Mesodermal cell (in vitro differentiated cells): ENCODE data around the gene HYI. TPM values are rescaled to one million over a fixed set of nuclear protein-coding genes. Genes with fewer than 3 reads are reported as not detected.
"Not testable (repeated sequence)": the region's sequence is repeated elsewhere in the genome, so short reads cannot be mapped to it uniquely, and the experiment has no call there.

Experiments used
- H3K27ac ChIP-seq: 2 replicates; pipeline ENCODE4 v1.7.0; 2013; ENCODE audit warnings: mild to moderate bottlenecking, low read depth, low read length, moderate library complexity; ENCODE audit not compliant: severe bottlenecking
- H3K36me3 ChIP-seq: 2 replicates; pipeline ENCODE4 v1.7.1; 2013; ENCODE audit warnings: mild to moderate bottlenecking, low read length, moderate library complexity; ENCODE audit not compliant: control insufficient read depth, insufficient read depth
- H3K4me1 ChIP-seq: one replicate; pipeline ENCODE4 v1.7.1; 2013; ENCODE audit warnings: mild to moderate bottlenecking, low read length; ENCODE audit not compliant: insufficient read depth, control insufficient read depth, poor library complexity, severe bottlenecking
- H3K4me3 ChIP-seq: 2 replicates; pipeline ENCODE4 v1.7.0; 2013; ENCODE audit warnings: low read length, control low read depth, mild to moderate bottlenecking; ENCODE audit not compliant: insufficient read depth, poor library complexity, severe bottlenecking; ENCODE audit errors: extremely low read depth
- H3K9me3 ChIP-seq: 2 replicates; pipeline ENCODE4 v1.7.1; 2013; ENCODE audit warnings: mild to moderate bottlenecking, low read length, moderate library complexity; ENCODE audit not compliant: control insufficient read depth
- WGBS, 2 experiments: methylation state at CpG; one replicate each; pipeline ENCODE4 v1.1.5; 2013; ENCODE audit warnings: missing lambda C conversion rate in 2 of 2; ENCODE audit not compliant: insufficient coverage in 2 of 2; 5-methylcytosine and 5-hydroxymethylcytosine counted together
- polyA plus RNA-seq, 2 experiments: library from polyadenylated mRNA; stranded (reverse); fragments of 50-300 nt; gene quantifications; one replicate each; pipeline ENCODE4 v1.2.3, GENCODE V29; 2013

The HYI gene
- 29.0 TPM for polyA plus RNA-seq (2013, experiment 1 of 2)
- 26.3 TPM for polyA plus RNA-seq (2013, experiment 2 of 2)

- Histone ChIP-seq H3K36me3 (peaks cover 42% of the 10 kb centered on the region), H3K4me3 (peak within 1 kb of the TSS; percentile 43), H3K9me3 (no peaks in the 10 kb centered on the region), H3K4me1 (peaks cover 12% of the 10 kb centered on the region), H3K27ac (peak within 1 kb of the TSS; percentile 76)
- 3 to 4% methylated on average over 33 to 67 of the region's 87 CpGs for WGBS, 2 experiments
Observed at GRCh38 chr1:43453442-43454269, at the start of gene HYI. Gene HYI, minus strand, starts transcription at chr1:43453931. Its CDS starts 138 bp downstream, at chr1:43453793.

- H3K36me3 ChIP-seq, H3K4me1 ChIP-seq, H3K4me3 ChIP-seq, H3K9me3 ChIP-seq, H3K27ac ChIP-seq: not testable (repeated sequence)
- WGBS, 2 experiments: 97 to 100% methylated on average over 8 to 11 of the region's 33 CpGs
Observed at GRCh38 chr1:43501806-43502205, 48.1 kb upstream of the HYI start.

- H3K9me3 ChIP-seq: no peaks in the 10 kb centered on the region
- H3K4me1 ChIP-seq: no peaks in the 10 kb centered on the region
Observed at GRCh38 chr1:43499898-43500297, 46.2 kb upstream of the HYI start.

GRCh38 chr1:43495204-43495603 lies 41.5 kb upstream of the HYI start:
- H3K36me3 ChIP-seq: no peaks in the 10 kb centered on the region
- 89 to 93% methylated on average over 6 to 7 of the region's 7 CpGs for WGBS, 2 experiments
- peaks cover 8% of the 10 kb centered on the region for H3K4me1 ChIP-seq
- no peak overlapping the region for H3K27ac ChIP-seq
- H3K9me3 ChIP-seq: peaks cover 14% of the 10 kb centered on the region
- H3K4me3 ChIP-seq: no peak overlapping the region

More at GRCh38 chr1:43499898-43500297, 46.2 kb upstream of the HYI start:
- Histone ChIP-seq H3K4me3 (no peak overlapping the region), H3K27ac (no peak overlapping the region), H3K36me3 (no peaks in the 10 kb centered on the region)
- 71 to 79% methylated on average over 5 of the region's 6 CpGs for WGBS, 2 experiments

- no peak overlapping the region for H3K4me3 ChIP-seq
- peak overlapping the region; percentile 66 for H3K27ac ChIP-seq
- 44% methylated on average over 7 to 9 of the region's 11 CpGs for WGBS, 2 experiments
- H3K9me3 ChIP-seq: peaks cover 14% of the 10 kb centered on the region
- peaks cover 8% of the 10 kb centered on the region for H3K4me1 ChIP-seq
- H3K36me3 ChIP-seq: no peaks in the 10 kb centered on the region
Observed at GRCh38 chr1:43493661-43494450, 40.1 kb upstream of the HYI start.

- H3K9me3 ChIP-seq: peaks cover 18% of the 10 kb centered on the region
- no peak overlapping the region for H3K4me3 ChIP-seq
- H3K27ac ChIP-seq: no peak overlapping the region
- peaks cover 8% of the 10 kb centered on the region for H3K4me1 ChIP-seq
- H3K36me3 ChIP-seq: no peaks in the 10 kb centered on the region
- WGBS, 2 experiments: 92 to 100% methylated on average over 2 of the region's 2 CpGs
Observed at GRCh38 chr1:43492826-43493225, 39.1 kb upstream of the HYI start.

- H3K27ac ChIP-seq: no peak overlapping the region
- H3K4me3 ChIP-seq: no peak overlapping the region
- no peaks in the 10 kb centered on the region for H3K36me3 ChIP-seq
- WGBS, 2 experiments: 71 to 86% methylated on average over 1 of the region's 1 CpG
- peaks cover 21% of the 10 kb centered on the region for H3K9me3 ChIP-seq
- H3K4me1 ChIP-seq: peaks cover 8% of the 10 kb centered on the region
Observed at GRCh38 chr1:43491061-43491460, 37.3 kb upstream of the HYI start.

GRCh38 chr1:43488165-43488564 lies 34.4 kb upstream of the HYI start:
- Histone ChIP-seq H3K27ac (no peak overlapping the region), H3K4me1 (no peaks in the 10 kb centered on the region), H3K4me3 (no peak overlapping the region), H3K9me3 (peaks cover 21% of the 10 kb centered on the region), H3K36me3 (no peaks in the 10 kb centered on the region)
- 60% methylated on average over 1 of the region's 1 CpG; no CpG with 5 or more reads in 1 of the 2 experiments for WGBS, 2 experiments

GRCh38 chr1:43484367-43484766 lies 30.6 kb upstream of the HYI start:
- no peak overlapping the region for H3K27ac ChIP-seq
- no peak overlapping the region for H3K4me3 ChIP-seq
- H3K4me1 ChIP-seq: no peaks in the 10 kb centered on the region
- H3K9me3 ChIP-seq: peaks cover 7% of the 10 kb centered on the region
- no peaks in the 10 kb centered on the region for H3K36me3 ChIP-seq
- 88 to 100% methylated on average over 1 of the region's 2 CpGs for WGBS, 2 experiments

- Histone ChIP-seq H3K9me3 (peaks cover 12% of the 10 kb centered on the region), H3K4me3 (no peak overlapping the region), H3K36me3 (no peaks in the 10 kb centered on the region), H3K4me1 (no peaks in the 10 kb centered on the region), H3K27ac (no peak overlapping the region)
- WGBS, 2 experiments: no CpG with 5 or more reads among the region's 1 CpG
Observed at GRCh38 chr1:43482215-43482614, 28.5 kb upstream of the HYI start.
